ENCODE data around the gene ASTN2.

ASTN2 gene

GRCh38 chr9:117278471-117279035 is 136.3 kb downstream of the ASTN2 start:
- no peak overlapping the region for H3K27ac ChIP-seq
- TF ChIP-seq ZFX (IDR thresholded peaks at IDR 0.05) (no peak), CTCF (conservative IDR thresholded peaks at IDR 0.05) (no peak)

- H3K27ac ChIP-seq: no peak overlapping the region
- TF ChIP-seq ZFX (IDR thresholded peaks at IDR 0.05) (no peak), CTCF (conservative IDR thresholded peaks at IDR 0.05) (no peak)
Measured at GRCh38 chr9:117278020-117278419, 136.8 kb downstream of the ASTN2 start.

GRCh38 chr9:117276444-117276843 is 138.4 kb downstream of the ASTN2 start:
- no peak overlapping the region for H3K27ac ChIP-seq
- TF ChIP-seq ZFX (IDR thresholded peaks at IDR 0.05) (no peak), CTCF (conservative IDR thresholded peaks at IDR 0.05) (no peak)

GRCh38 chr9:117273612-117274011 is 141.2 kb downstream of the ASTN2 start:
- TF ChIP-seq CTCF (conservative IDR thresholded peaks at IDR 0.05): no peak
- TF ChIP-seq ZFX (IDR thresholded peaks at IDR 0.05): no peak
- no peak overlapping the region for H3K27ac ChIP-seq

GRCh38 chr9:117268847-117269446 is 145.9 kb downstream of the ASTN2 start:
- no peak overlapping the region for H3K27ac ChIP-seq
- no peak for TF ChIP-seq CTCF (conservative IDR thresholded peaks at IDR 0.05)
- no peak for TF ChIP-seq ZFX (IDR thresholded peaks at IDR 0.05)

- no peak overlapping the region for H3K27ac ChIP-seq
- TF ChIP-seq ZFX (IDR thresholded peaks at IDR 0.05) (no peak), CTCF (conservative IDR thresholded peaks at IDR 0.05) (no peak)
Measured at GRCh38 chr9:117266855-117267497, 147.9 kb downstream of the ASTN2 start.

- no peak overlapping the region for H3K27ac ChIP-seq
- no peak for TF ChIP-seq ZFX (IDR thresholded peaks at IDR 0.05)
Measured at GRCh38 chr9:117265253-117265652, 149.6 kb downstream of the ASTN2 start.
